Measurements from ENCODE around the gene GZMM.
"Not testable (repeated sequence)": the region's sequence is repeated elsewhere in the genome, so short reads cannot be mapped to it uniquely, and the experiment has no call there.

- TF ChIP-seq ZNF114 (CRISPR knock-in tag; IDR thresholded peaks at IDR 0.05); EZH2 (IDR thresholded peaks at IDR 0.05; ENCODE audit: low read depth, unreplicated experiment); CTCF (conservative IDR thresholded peaks at IDR 0.05; ENCODE audit: low read depth in 2 of 2); EZH2phosphoT487 (IDR thresholded peaks at IDR 0.05; ENCODE audit: unreplicated experiment); POLR2AphosphoS5 (IDR thresholded peaks at IDR 0.05; ENCODE audit: low read depth); ZNF462 (CRISPR knock-in tag; IDR thresholded peaks at IDR 0.05); JUNB (IDR thresholded peaks at IDR 0.05; ENCODE audit: unreplicated experiment): not testable (repeated sequence)
- TF ChIP-seq, protein P1, sequence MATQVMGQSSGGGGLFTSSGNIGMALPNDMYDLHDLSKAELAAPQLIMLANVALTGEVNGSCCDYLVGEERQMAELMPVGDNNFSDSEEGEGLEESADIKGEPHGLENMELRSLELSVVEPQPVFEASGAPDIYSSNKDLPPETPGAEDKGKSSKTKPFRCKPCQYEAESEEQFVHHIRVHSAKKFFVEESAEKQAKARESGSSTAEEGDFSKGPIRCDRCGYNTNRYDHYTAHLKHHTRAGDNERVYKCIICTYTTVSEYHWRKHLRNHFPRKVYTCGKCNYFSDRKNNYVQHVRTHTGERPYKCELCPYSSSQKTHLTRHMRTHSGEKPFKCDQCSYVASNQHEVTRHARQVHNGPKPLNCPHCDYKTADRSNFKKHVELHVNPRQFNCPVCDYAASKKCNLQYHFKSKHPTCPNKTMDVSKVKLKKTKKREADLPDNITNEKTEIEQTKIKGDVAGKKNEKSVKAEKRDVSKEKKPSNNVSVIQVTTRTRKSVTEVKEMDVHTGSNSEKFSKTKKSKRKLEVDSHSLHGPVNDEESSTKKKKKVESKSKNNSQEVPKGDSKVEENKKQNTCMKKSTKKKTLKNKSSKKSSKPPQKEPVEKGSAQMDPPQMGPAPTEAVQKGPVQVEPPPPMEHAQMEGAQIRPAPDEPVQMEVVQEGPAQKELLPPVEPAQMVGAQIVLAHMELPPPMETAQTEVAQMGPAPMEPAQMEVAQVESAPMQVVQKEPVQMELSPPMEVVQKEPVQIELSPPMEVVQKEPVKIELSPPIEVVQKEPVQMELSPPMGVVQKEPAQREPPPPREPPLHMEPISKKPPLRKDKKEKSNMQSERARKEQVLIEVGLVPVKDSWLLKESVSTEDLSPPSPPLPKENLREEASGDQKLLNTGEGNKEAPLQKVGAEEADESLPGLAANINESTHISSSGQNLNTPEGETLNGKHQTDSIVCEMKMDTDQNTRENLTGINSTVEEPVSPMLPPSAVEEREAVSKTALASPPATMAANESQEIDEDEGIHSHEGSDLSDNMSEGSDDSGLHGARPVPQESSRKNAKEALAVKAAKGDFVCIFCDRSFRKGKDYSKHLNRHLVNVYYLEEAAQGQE (IDR thresholded peaks at IDR 0.05; ENCODE audit: unreplicated experiment), result not testable (repeated sequence)
Measured at GRCh38 chr19:585146-585545, 41.3 kb downstream of the GZMM start.

All from GM23338 (cell line).